ENCODE results near the gene ZAR1L.

GRCh38 chr13:32316028-32316339 is 821 bp upstream of the ZAR1L start:
- TF ChIP-seq, protein P1, sequence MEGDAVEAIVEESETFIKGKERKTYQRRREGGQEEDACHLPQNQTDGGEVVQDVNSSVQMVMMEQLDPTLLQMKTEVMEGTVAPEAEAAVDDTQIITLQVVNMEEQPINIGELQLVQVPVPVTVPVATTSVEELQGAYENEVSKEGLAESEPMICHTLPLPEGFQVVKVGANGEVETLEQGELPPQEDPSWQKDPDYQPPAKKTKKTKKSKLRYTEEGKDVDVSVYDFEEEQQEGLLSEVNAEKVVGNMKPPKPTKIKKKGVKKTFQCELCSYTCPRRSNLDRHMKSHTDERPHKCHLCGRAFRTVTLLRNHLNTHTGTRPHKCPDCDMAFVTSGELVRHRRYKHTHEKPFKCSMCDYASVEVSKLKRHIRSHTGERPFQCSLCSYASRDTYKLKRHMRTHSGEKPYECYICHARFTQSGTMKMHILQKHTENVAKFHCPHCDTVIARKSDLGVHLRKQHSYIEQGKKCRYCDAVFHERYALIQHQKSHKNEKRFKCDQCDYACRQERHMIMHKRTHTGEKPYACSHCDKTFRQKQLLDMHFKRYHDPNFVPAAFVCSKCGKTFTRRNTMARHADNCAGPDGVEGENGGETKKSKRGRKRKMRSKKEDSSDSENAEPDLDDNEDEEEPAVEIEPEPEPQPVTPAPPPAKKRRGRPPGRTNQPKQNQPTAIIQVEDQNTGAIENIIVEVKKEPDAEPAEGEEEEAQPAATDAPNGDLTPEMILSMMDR (IDR thresholded peaks at IDR 0.05), result no peak
- TF ChIP-seq POLR2A (IDR thresholded peaks at IDR 0.05), result no peak
